Activated CD8-positive, alpha-beta memory T cell treated with anti-CD3 and anti-CD28 coated beads for 4 hours (primary cell): Measurements from ENCODE around the gene SFXN5.
A peak's percentile ranks its signal among the peaks of the same experiment; 100 is the strongest.
"Not testable (repeated sequence)": the region's sequence is repeated elsewhere in the genome, so short reads cannot be mapped to it uniquely, and the experiment has no call there.

Experiments used
- DNase-seq, 2 donors: peaks; one replicate each; pipeline ENCODE4 v3.0.0-alpha.2; 2020; ENCODE audit warnings: low read depth in 2 of 2

The SFXN5 gene

DNA sequence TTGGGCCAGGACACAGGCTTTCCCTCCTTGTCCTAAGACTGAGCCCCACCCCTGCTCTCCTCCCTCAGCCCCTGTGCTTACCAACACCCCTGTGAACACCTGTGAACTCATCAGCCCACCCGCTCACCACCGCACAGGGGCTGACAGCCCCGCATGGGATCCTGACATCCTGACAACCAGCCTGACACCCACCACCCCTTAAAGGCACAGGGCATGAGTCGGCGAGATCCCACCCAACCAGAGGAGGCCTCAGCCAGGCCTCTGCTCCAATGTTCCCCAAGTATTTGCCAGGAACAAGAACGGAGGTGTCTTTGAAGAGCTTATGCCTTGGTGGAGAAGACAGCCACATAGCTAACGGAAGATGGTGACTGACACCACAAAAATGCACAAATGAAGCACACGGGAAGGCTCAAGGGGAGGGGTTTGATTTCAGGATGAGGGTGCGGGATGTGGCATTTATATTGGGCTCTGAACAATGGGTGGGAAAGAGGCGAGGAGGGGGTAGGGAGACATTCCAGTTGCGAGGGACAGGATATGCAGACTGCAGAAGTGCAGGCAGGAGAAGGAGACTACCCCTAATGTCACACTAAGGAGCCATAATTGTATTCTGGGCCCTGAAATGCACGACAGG lies 30.2 kb upstream of the SFXN5 start:
- DNase-seq = no peak

DNA sequence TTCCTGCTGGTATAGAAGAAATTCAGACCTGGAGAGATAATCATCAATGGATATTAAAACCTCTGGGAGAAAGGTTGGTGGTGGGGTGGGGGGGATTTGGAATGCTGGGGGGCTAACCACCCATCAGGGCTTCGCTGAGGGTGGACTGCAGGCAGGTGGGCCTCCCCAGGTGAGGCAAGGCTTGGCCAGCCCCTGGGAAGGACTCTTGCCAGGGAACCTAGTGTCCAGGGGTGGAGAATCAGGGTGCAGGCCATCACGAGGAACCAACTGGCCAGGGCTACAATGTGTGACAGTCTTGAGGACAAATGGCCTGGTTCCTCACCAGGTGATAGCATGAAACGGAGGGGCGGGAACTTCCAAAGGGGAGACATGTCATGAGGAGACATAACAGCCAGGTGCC lies 29.4 kb upstream of the SFXN5 start:
- no peak for DNase-seq

DNA sequence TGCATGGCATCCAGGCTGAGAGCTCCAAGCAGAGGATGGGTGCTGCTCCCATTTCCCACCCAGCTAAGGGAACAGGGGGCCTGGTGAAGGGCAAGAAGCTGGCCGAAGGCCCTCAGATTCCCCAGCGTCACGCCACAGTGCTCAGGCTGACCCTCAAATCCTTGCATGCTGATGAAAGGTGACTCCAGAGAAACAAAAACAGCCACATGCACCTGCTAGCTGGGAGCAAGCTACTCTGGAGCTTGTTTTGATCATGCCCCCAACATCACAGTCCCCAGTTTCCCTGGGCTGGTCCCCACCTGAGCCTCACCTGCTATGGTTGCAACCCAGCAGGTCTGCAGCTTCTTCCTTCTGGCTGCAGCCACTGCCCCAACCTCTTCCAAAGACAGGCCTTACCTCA lies 28.0 kb upstream of the SFXN5 start:
- no peak for DNase-seq

DNA sequence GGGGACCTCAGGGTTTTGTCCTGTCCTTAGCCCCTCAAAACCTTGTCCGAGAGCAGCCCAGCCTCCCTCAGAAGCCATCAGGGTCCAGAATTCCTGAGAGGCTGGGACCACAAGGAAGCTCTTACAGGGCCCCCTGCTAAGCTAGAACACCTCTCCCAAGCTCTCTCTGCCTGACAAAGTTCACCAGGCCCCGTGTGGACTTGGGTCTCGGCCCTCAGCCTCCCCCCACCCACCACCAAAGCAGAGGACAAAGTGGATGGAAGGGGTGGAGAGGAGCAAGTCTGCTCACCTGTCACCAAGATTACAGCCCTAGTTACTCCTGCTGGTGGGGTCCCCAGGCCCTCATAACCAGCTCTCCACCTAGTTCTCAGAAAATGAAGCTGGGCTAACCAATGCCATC lies 24.4 kb upstream of the SFXN5 start:
- no peak for DNase-seq

DNA sequence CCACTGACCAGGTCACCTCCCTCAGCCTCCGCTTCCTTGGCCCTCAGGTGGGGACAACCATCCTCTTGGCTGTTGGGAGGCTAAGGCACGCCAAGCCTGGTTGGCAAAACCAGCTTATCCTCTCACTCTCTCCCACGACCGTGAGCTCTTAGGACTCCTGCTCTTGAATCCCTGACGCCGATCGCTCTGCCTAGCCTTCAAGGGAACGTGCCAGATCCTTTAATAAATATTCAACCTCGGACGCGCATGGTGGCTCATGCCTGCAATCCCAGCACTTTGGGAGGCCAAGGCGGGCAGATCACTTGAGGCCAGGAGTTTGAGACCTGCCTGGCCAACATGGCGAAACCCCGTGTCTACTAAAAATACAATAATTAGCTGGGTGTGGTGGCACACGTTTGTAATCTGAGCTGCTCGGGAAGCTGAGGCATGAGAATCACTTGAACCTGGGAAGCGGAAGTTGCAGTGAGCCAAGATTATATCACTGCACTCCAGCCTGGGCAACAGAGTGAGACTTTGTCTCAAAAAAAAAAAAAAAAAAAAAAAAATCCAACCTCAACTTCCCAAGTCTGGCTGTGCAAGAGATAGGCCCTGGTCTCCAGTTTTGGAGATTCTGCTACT lies 22.2 kb upstream of the SFXN5 start:
- not testable (repeated sequence) for DNase-seq

DNA sequence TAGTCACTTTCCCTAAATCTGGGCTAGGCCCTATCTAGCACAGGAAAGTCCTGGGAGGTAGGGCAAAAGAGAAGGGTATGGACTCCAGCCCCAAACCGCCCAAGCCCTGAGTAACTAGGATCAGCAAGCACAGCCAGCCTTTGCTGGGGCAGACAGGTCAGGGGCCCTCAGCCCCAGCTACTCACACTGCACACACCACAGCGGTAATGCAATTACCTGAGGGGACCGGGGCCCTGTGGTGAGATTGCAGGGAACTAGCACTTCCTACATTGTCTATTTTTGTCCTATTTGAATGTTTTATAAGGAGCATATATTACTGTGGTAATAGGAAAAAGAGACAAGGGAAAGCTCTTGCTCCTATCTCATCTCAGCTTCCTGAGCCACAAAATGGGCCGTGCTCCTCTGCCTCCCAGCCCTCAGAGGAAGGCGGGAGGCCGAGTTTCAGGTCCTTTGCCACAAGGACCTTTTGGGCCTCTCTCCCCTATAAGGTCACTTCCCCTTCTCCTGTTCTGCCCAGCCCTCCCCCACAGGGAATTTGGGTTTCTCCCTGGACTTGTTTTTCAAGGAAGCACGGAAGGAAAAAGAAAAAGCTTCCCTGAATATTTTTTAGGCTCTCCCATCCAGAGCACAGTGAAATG lies 20.8 kb upstream of the SFXN5 start:
- no peak for DNase-seq

DNA sequence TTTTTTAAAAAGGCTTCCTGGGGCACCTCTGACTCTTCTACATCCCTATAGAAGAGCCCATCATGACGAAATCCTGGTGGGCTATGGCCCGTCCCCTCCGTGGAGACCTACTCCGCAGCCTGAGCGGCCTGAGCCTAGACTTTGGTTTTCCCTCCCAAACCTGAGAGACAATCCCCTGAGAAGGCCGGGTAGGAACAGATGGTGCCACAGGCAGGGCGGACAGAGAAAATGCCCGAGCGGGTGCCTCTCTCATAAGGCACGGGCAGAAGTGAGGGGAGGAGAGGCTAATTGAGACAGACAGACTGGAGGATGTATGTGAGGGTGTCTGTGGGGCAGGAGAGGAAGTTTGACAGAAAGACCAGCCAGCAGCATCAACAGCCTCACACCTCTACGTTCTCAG lies 20.2 kb upstream of the SFXN5 start:
- DNase-seq = no peak

DNA sequence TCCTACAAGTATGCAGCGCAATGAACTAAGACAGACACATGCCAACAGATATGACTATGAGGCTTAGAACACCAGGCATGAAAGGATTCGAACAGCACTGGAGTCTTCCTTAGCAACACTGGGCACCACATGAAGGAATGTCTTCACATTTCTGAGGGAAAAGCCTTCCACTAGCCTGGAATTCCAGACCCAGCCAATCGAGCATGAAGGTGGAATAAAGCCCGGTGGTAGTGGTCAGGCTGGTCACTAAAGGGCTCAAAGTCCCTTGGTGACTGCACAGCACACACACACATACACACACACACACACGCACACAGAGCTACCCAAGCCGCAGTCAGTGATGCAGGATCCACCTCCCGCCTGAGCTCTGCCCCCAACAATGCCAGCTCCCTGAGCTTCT lies 19.7 kb upstream of the SFXN5 start:
- no peak for DNase-seq

DNA sequence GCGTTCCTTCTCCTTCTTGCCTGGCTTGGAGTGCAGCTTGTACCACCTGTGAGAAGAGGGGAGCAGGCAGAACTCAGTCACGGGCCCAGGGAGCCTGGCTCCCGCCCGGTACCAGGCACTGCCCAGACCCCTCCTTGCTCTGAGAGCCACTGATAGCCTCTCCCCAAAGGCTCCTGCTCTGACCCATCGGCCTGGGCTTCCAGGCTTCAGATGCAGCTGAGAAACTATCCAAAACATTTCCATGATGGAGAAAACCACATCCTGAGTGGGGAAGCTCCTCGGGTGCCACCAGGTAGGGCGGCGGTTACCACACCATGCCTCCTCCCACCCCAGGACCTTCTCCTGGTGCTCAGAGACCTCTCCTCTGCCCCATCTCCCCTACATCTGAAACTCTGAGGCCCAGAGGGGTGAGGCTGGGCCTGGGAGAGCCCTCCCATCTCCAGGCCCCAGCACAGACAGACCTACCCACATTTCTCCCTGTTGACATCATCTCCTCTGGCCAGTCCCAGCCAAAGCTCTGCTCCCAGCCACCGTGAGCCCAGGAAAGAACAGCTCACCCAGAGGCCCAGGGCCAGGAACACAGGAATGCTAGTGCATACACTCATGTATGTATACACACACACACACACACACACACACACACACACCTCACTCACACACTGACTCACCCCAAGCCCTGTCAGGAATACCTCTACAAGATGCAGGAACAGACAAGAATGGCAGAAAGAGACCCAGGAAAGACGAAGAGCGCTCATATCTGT lies 17.9 kb upstream of the SFXN5 start:
- no peak for DNase-seq

DNA sequence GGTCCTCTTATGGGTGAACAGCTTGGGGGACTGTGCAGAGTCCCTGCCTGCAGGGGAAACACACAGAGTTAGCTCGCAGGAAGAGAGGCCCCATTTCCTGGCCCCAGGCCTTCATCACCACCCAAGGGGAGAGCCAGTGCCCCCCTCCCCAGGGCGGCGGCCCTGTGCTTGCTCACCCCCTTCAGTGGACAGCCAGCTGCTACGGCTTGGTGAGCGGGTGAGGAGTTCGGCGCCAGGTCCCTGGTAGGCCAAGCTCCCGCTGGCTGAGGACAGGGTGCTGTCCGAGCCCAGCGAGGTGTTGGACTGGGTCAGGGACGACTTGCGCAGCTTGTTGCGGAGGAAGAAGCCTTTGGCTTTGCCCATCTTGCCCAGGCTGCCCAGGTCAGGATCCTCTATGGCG lies 17.2 kb upstream of the SFXN5 start:
- no peak for DNase-seq

DNA sequence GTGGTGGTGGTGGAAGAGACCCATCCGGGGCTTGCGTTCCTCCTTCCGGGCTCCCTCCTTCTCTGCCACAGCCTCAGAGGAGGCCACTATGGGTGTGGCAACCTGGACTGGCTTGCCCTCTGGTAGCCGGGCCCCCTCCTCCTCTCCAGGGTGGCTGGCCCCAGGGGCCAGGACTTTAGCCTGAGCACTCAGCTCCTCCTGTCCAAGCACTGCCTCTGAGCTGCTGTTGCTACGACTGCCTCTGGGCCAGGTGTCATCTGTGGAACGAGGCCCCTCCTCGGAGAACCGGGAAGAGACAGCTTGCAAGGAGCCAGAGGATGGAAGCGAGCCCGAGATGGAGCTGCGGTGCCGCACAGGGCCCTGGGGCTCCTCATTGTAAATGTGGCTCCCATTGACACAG lies 16.7 kb upstream of the SFXN5 start:
- no peak for DNase-seq

DNA sequence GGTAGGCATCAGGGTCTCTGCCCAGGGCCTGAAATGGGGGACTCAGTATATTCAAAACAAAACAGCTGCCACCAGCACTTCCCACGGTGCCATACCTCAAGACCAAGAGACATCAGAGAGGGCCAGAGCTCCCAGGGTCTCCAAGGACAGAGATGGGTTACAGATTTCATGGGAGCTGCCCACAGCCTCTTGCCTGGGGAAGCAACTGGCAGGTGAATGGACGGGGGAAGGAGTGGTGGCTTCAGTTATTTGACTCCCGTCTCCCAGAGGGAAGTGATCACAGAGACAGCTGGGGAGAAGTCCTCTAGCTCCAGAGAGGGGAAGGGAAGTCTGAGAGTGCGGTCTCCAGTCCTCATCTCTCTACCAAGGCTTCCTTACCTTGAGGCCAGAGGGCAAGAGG lies 15.8 kb upstream of the SFXN5 start:
- DNase-seq = no peak

DNA sequence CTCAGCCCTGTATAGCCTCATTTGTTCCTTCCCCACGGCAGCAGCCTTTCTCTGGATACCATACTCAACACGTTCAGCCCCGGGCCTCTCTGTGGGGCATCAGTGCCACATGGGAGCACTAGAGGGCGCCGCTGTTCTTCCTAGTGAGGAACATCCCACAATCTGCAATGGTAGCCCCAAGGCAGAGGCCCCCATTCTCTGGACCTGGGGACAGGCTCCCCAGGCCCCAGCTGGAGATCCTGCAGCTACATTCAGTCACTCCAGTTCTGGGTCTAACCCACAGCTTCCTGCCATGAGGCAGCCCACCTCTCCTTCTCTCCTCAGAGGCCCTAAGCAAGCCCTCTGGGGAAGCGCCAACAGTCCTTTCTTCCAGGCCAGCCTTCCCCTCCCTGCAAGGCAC lies 14.2 kb upstream of the SFXN5 start:
- peak; percentile 59 to 69 for DNase-seq

DNA sequence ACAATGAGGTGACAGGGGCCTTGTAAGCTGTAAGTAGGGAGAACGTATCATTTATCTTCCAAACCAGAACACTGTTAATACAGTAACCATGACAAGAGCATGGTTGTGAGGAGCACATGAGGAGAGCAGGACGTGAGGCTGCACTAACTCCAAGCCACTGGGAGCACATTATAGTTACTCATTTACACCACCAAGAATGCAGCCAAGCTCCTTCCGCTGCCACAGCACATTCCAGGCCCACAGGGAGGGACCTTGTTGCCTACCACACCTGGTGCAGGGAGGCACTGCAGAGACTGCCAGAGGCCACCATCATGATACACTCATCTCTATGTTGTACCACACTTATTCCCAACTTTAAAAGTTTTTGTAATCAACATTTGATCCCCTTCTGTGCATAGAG lies 13.5 kb upstream of the SFXN5 start:
- no peak for DNase-seq

DNA sequence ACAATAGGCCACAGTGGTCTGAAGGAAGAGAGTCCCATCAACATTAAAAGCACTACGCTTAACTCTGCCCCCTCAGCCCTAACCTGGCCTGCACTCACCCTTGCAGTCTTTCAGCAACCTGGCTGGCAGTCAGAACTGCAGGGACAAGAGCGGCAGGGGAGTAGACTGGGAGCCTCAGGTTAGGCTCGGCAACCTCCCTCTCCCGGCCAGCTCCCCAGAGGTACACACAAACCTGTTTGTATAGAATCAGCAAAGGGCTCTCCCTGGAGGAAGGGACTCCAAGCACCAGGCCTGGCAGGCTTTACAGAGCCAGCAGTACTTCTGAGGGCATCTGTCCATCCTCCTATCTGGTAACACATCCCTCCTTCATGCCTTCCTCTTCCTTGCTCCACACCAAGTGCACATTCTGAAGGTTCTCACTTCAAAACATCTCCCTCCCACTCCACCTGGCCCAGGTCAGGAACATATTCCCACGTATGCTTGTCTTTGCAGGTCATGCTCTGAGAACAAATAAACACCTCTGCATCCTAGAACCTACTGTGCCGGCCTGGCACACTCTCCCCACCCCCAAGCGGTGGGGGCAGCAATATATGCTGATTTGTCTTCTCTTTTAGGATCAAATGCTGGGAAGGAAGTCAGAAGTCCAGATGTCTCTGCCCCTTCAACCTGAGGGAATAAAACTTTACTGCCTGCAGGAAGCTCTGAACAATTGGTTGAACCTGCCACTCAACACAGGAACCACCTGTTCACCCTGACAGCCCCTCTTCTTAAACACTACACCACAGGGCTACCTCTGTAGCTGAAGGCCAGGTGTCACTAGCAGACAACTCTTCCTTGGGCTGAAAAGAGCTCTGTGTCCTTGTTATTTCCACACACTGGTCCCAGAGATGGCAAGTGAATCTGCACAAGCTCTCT lies 12.6 kb upstream of the SFXN5 start:
- no peak for DNase-seq

DNA sequence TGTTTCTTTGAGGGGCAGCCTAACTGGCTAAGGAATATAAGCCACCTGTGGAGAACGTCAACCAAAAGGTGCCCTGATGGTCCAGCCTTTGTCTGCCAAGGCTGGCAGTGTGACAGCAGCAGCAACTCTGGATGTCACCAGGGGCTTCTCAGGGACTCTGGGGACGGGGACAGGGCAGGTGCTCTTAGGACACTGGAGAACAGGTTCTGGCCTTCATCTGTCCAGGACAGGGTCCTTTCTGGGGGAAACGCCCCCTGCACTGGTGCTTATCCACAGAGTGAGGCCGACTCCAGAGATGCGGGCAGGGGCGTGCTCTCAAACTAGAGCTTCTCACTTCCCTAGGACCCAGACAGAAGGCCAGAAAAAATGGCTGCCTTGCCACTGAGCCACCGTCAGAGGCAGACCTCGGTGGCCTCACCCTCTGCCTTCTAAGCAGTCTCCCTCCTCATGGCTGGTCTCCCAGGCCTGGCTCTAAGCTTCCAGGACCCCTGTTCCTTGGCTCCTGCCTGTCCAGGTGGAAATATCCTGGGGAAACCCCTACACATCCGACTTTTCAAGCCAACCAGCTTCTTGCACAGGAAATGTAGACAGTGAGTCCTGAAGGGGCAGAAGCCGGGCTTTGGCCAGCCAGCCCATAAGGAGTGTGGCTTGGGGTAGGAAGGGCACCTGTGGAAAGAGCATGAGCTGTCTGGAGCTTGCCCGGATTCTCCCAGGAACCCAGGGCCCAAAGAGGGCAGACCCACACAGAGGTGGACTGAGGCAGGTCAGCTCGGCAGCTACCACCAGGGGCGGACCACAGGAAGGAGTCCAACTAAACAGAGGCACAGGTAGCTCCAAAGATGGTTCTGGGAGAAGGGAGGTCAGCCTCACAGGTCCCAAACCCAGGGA lies 11.3 kb upstream of the SFXN5 start:
- DNase-seq = no peak

DNA sequence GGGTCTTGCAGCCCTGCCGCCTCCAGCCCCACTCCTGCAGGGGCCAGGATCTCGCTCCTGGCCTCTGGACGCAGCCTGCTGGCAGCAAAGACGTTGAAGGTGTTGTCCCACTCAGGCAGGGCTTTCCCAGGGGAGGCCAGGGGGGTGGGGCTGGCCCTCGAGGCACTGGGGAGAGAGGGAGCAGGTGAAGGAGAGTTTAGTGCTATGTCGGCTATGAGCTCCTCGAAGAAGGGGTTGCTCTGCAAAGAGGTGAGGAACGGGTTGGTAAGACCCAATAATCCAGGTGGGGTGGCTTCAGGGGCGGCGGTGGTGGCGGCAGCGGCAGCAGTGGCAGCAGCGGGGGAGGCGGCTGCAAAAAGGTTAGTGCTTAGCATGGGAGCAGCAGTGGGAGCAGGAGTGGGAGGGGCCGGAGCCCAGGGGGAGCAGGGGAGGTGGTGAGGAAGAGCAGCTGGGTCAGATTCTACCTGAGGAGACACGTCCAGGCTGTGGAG lies 9.7 kb upstream of the SFXN5 start:
- DNase-seq = no peak

DNA sequence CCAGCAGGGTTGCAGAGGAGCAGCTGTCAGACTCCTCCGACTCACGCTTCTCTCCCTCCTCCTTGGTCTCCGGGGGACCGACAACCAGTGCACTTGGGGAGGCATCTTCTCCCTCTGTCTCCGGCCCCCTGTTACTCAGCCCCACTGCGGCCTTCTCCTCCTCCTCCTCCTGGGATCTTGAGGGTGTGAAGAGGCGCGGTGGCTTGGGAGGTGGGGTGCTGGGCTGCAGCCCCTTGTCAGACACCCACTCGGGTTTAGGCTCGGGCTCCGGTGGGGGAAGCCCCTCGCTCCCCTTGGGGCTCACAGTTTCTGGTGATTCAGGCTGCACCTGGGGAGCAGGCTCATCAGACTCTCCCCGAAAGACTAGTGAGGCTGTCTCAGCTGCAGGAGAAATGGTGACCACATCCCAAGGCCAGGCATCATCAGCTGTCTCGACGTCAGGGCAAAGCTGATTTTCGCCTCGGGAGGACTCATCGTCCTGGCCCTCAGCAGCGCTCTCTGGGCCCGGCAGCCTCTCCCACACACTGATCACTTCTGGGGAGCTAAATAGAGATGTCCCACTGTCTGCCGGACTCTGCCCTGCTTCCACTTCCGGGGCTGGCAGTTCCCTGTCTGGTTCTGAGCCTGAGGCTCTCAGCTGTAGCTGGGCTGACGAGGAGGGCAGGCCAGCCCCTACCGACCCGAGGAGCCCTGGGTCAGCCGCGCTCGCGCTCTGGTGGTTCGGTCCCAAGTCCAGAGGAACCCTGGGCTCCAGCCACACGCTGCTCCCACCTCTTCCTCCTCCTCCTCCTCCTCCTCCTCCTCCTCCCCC lies 9.0 kb upstream of the SFXN5 start:
- DNase-seq = no peak

DNA sequence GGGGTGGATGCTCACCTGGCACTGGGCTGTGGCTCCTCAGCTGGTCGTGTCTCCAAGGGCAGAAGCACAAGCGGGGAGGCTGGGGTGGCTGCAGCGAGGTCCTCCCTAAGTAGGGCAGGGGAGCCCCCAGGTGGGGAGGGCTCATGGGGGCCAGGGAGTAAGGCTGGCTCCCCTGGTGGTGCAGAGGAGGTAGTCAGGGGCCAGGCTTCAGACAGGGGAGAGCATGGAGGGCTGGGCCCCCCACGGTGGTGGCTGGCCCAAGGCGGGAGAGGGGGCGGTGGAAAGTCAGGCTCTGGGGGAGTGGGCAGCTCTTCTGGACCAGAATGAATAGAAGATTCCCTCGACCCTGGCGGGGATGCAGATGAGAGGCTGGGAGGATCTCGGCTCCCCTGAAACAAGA lies 8.1 kb upstream of the SFXN5 start:
- no peak for DNase-seq
